Endometrium (tissue), 2 donors: Measurements from ENCODE around the gene FAM9C.
"Not testable (repeated sequence)": the region's sequence is repeated elsewhere in the genome, so short reads cannot be mapped to it uniquely, and the experiment has no call there.

Experiments used
- FAIRE-seq: peaks from 2 replicates; lab custom pipeline; 2012; peaks lifted over from hg19 to GRCh38; lab: Jason Lieb, UNC
- donor health status: control.
- donor health status: control.

Gene FAM9C

GRCh38 chrX:13044441-13044840, at the start of gene FAM9C:
Gene FAM9C, minus strand, starts transcription at chrX:13044620. Its CDS starts 831 bp downstream, at chrX:13043789.
- FAIRE-seq = no peak

- FAIRE-seq = no peak
Measured at GRCh38 chrX:13093529-13094140, 49.2 kb upstream of the FAM9C start.

- no peak for FAIRE-seq
Measured at GRCh38 chrX:13092455-13092941, 48.1 kb upstream of the FAM9C start.

- FAIRE-seq = no peak
Measured at GRCh38 chrX:13091111-13091765, 46.8 kb upstream of the FAM9C start.

- no peak for FAIRE-seq
Measured at GRCh38 chrX:13090339-13091110, 46.1 kb upstream of the FAM9C start.

- no peak for FAIRE-seq
Measured at GRCh38 chrX:13090027-13090338, 45.6 kb upstream of the FAM9C start.

GRCh38 chrX:13088156-13088487, 43.7 kb upstream of the FAM9C start:
- no peak for FAIRE-seq

- no peak for FAIRE-seq
Measured at GRCh38 chrX:13087322-13088155, 43.1 kb upstream of the FAM9C start.

GRCh38 chrX:13086793-13087321, 42.4 kb upstream of the FAM9C start:
- FAIRE-seq = not testable (repeated sequence)

GRCh38 chrX:13086076-13086475, 41.7 kb upstream of the FAM9C start:
- FAIRE-seq = peak; percentile 18

- FAIRE-seq = no peak
Measured at GRCh38 chrX:13085526-13085925, 41.1 kb upstream of the FAM9C start.

- FAIRE-seq = no peak
Measured at GRCh38 chrX:13084611-13085010, 40.2 kb upstream of the FAM9C start.

- not testable (repeated sequence) for FAIRE-seq
Measured at GRCh38 chrX:13083755-13084326, 39.4 kb upstream of the FAM9C start.

GRCh38 chrX:13082206-13083065, 38.0 kb upstream of the FAM9C start:
- FAIRE-seq = no peak

GRCh38 chrX:13081395-13082205, 37.2 kb upstream of the FAM9C start:
- no peak for FAIRE-seq

GRCh38 chrX:13080128-13080795, 35.8 kb upstream of the FAM9C start:
- FAIRE-seq = no peak

- no peak for FAIRE-seq
Measured at GRCh38 chrX:13078739-13079444, 34.5 kb upstream of the FAM9C start.

GRCh38 chrX:13077168-13077567, 32.7 kb upstream of the FAM9C start:
- FAIRE-seq = no peak
